Measurements from ENCODE around the gene CANT1. TPM values are rescaled to one million over a fixed set of nuclear protein-coding genes. Genes with fewer than 3 reads are reported as not detected.

Gene CANT1
- total and polyA plus RNA-seq, 2 of the 13 experiments (the other 11 are each of a cell fraction or from before 2014, with no cell fraction given), result 34.1 to 42.1 TPM

- TF ChIP-seq TIGD3 (CRISPR knock-in tag; IDR thresholded peaks at IDR 0.05; ENCODE audit: borderline replicate concordance) (no peak), ZNF790 (CRISPR knock-in tag; IDR thresholded peaks at IDR 0.05; ENCODE audit: borderline replicate concordance) (no peak), ZHX1 (CRISPR knock-in tag; IDR thresholded peaks at IDR 0.05; ENCODE audit: low read depth) (0 out of 2 replicates have a peak, but pooled peaks have one; percentile 7), TBX3 (IDR thresholded peaks at IDR 0.05; ENCODE audit: borderline replicate concordance) (no peak), KLF15 (CRISPR knock-in tag; IDR thresholded peaks at IDR 0.05; ENCODE audit: borderline replicate concordance) (0 out of 2 replicates have a peak, but pooled peaks have one; percentile 20), SRSF9 (IDR thresholded peaks at IDR 0.05; ENCODE audit: borderline replicate concordance, insufficient read depth, low read depth, low read length, poor library complexity, severe bottlenecking) (no peak), PBX3 (CRISPR knock-in tag; IDR thresholded peaks at IDR 0.05; ENCODE audit: borderline replicate concordance) (no peak), TFAP4 (IDR thresholded peaks at IDR 0.05; ENCODE audit: borderline replicate concordance, low read depth) (no peak), SMARCC2 (IDR thresholded peaks at IDR 0.05) (no peak), ZNF574 (CRISPR knock-in tag; IDR thresholded peaks at IDR 0.05) (peak; percentile 87), ZNF562 (CRISPR knock-in tag; IDR thresholded peaks at IDR 0.05; ENCODE audit: borderline replicate concordance) (no peak), DPF2 (CRISPR knock-in tag; IDR thresholded peaks at IDR 0.05; ENCODE audit: borderline replicate concordance, low read depth) (no peak), NFE2L2 (IDR thresholded peaks at IDR 0.05; ENCODE audit: low read length) (no peak), ZNF607 (CRISPR knock-in tag; IDR thresholded peaks at IDR 0.05; ENCODE audit: borderline replicate concordance) (0 out of 2 replicates have a peak, but pooled peaks have one; percentile 61), NFIC (IDR thresholded peaks at IDR 0.05; ENCODE audit: low read length) (no peak), ZC3H13 (CRISPR knock-in tag; IDR thresholded peaks at IDR 0.05) (no peak), ZNF784 (CRISPR knock-in tag; IDR thresholded peaks at IDR 0.05; ENCODE audit: borderline replicate concordance) (peak; percentile 28)
Measured at GRCh38 chr17:79009397-79010303, at the start of gene CANT1 (continued).
